HepG2 (cell line): ENCODE data around the gene SPRYD3. TPM values are rescaled to one million over a fixed set of nuclear protein-coding genes. Genes with fewer than 3 reads are reported as not detected.

Source experiments
- ATAC-seq: fragments of 200-7000 bp; cut with Tn5 transposase; 3 replicates; pipeline ENCODE4 v1.9.1; 2020; ENCODE audit warnings: mild to moderate bottlenecking, moderate library complexity
- BruUV-seq: library from RNA; stranded (reverse); fragments of 400-500 nt; replicated peaks from 2 replicates; lab custom pipeline; 2021; lab: Mats Ljungman, UMichigan
- CTCF ChIA-PET: fragments of 300-600 bp; formaldehyde crosslinking; extraction: SDS; loops from one replicate; lab custom pipeline; 2021; ENCODE audit warnings: low total read pairs, inconsistent platforms, low intra/inter-chr PET ratio; lab: Yijun Ruan, JAX
- POLR2A ChIA-PET: fragments of 350-600 bp; sonication (Branson Sonifier 250); formaldehyde crosslinking; loops from one replicate; lab custom pipeline; 2020; ENCODE audit warnings: antibody characterized with exemption, inconsistent platforms; lab: Yijun Ruan, JAX
- DNase-seq: peaks from one replicate; pipeline ENCODE4 v3.0.0-alpha.2; 2015; ENCODE audit warnings: low spot score
- FAIRE-seq: peaks from 3 replicates; lab custom pipeline; 2011; peaks lifted over from hg19 to GRCh38; lab: Jason Lieb, UNC
- H2AFZ ChIP-seq: one replicate; pipeline ENCODE4 v1.6.1; 2011; ENCODE audit warnings: low read length, inconsistent platforms
- H3K27ac ChIP-seq: fragments of 300-600 bp; 3 replicates; pipeline ENCODE4 v1.8.0; 2011; ENCODE audit warnings: mixed run types, mild to moderate bottlenecking, mixed read lengths, low read length, inconsistent platforms; ENCODE audit not compliant: insufficient read depth; ENCODE audit errors: extremely low read length
- H3K27me3 ChIP-seq, 2 experiments: fragments of 200-600 bp in 1 of 2; 2 replicates in 1 of 2; 3 replicates in 1 of 2; pipeline versions ENCODE4 v1.6.0 to v1.8.0; 2011; ENCODE audit warnings: low read length in 2 of 2, mild to moderate bottlenecking in 2 of 2, moderate library complexity in 2 of 2, inconsistent platforms in 1 of 2; ENCODE audit not compliant: insufficient read depth in 2 of 2, control insufficient read depth in 1 of 2
- H3K36me3 ChIP-seq, 2 experiments: fragments of 200-600 bp in 1 of 2; replicated peaks in 1 of 2; 2 replicates in 1 of 2; 3 replicates in 1 of 2; pipeline versions ENCODE4 v1.5.1 to v1.8.0; 2011; ENCODE audit warnings: low read length in 2 of 2, inconsistent platforms in 1 of 2; ENCODE audit not compliant: insufficient read depth in 2 of 2, control insufficient read depth in 1 of 2
- H3K4me1 ChIP-seq: 2 replicates; pipeline ENCODE4 v1.5.1; 2012; ENCODE audit warnings: low read length, inconsistent platforms; ENCODE audit not compliant: insufficient read depth
- H3K4me2 ChIP-seq: 2 replicates; pipeline ENCODE4 v1.6.0; 2011; ENCODE audit warnings: low read depth, low read length, inconsistent platforms
- H3K4me3 ChIP-seq, 3 experiments: fragments of 200-600 bp in 1 of 3; sonication (generic), shearing (Covaris generic) in 1 of 3; replicated peaks in 1 of 3; 2 replicates each; pipeline ENCODE4 v1.5.1; 2011 to 2016; ENCODE audit warnings: low read length in 3 of 3, inconsistent platforms in 2 of 3, low read depth in 2 of 3, mild to moderate bottlenecking in 2 of 3, control low read depth in 1 of 3, mixed read lengths in 1 of 3; ENCODE audit not compliant: insufficient read depth in 1 of 3
- H3K79me2 ChIP-seq: one replicate; pipeline ENCODE4 v1.6.1; 2011; ENCODE audit warnings: low read length, inconsistent platforms; ENCODE audit not compliant: insufficient read depth
- H3K9ac ChIP-seq: 2 replicates; pipeline ENCODE4 v1.6.0; 2011; ENCODE audit warnings: mild to moderate bottlenecking, low read depth, low read length, inconsistent platforms; ENCODE audit not compliant: insufficient read depth
- H3K9me3 ChIP-seq: 2 replicates; pipeline ENCODE4 v1.5.1; 2012; ENCODE audit warnings: mild to moderate bottlenecking, low read length
- H4K20me1 ChIP-seq: 2 replicates; pipeline ENCODE4 v1.6.0; 2011; ENCODE audit warnings: inconsistent platforms, mild to moderate bottlenecking, low read length, moderate library complexity; ENCODE audit not compliant: insufficient read depth
- EP300 ChIP-seq, 3 experiments: sonication (generic) in 1 of 3; formaldehyde crosslinking in 1 of 3; IDR thresholded peaks; 2 replicates each; pipeline versions ENCODE4 v1.5.1 to v1.6.1; 2011 to 2020; ENCODE audit warnings: low read depth in 2 of 3, low read length in 2 of 3, borderline replicate concordance in 1 of 3, improper control_type of control experiment in 1 of 3, mild to moderate bottlenecking in 1 of 3, missing genetic modification reagents in 1 of 3, moderate library complexity in 1 of 3
- HCFC1 ChIP-seq: fragments of 150-350 bp; IDR thresholded peaks from 2 replicates; pipeline ENCODE4 v1.6.1; 2014; ENCODE audit warnings: low read depth, low read length
- KLF16 ChIP-seq, 2 experiments: sonication (generic) in 1 of 2; formaldehyde crosslinking in 1 of 2; IDR thresholded peaks; 2 replicates each; pipeline versions ENCODE4 v1.6.1 to v1.8.0; 2016 to 2023; ENCODE audit warnings: missing genetic modification reagents in 2 of 2, missing compliant biosample characterization in 1 of 2
- TFAP4 ChIP-seq: sonication (generic); IDR thresholded peaks from 2 replicates; pipeline ENCODE4 v1.6.1; 2016; ENCODE audit warnings: low read depth, borderline replicate concordance
- USF2 ChIP-seq, 2 experiments: sonication (generic) in 1 of 2; formaldehyde crosslinking in 1 of 2; IDR thresholded peaks; 2 replicates each; pipeline versions ENCODE4 v1.5.1 to v1.6.1; 2011 to 2020; ENCODE audit warnings: borderline replicate concordance in 1 of 2, low read depth in 1 of 2, low read length in 1 of 2, mild to moderate bottlenecking in 1 of 2, missing genetic modification reagents in 1 of 2, moderate library complexity in 1 of 2
- ZEB1 ChIP-seq: IDR thresholded peaks from 2 replicates; pipeline ENCODE4 v1.6.1; 2012; ENCODE audit warnings: mild to moderate bottlenecking, low read depth, inconsistent platforms; ENCODE audit not compliant: insufficient replicate concordance
- ZNF281 ChIP-seq: sonication (generic); formaldehyde crosslinking; IDR thresholded peaks from 2 replicates; pipeline ENCODE4 v1.4.0; 2020; ENCODE audit warnings: missing genetic modification reagents, borderline replicate concordance
- ZNF496 ChIP-seq: sonication (generic); formaldehyde crosslinking; IDR thresholded peaks from 2 replicates; pipeline ENCODE4 v1.8.1; 2023; ENCODE audit warnings: mild to moderate bottlenecking, moderate library complexity, missing genetic modification reagents; ENCODE audit not compliant: insufficient replicate concordance
- ZNF562 ChIP-seq: sonication (generic); formaldehyde crosslinking; IDR thresholded peaks from 2 replicates; pipeline ENCODE4 v1.8.0; 2022; ENCODE audit warnings: missing genetic modification reagents, borderline replicate concordance
- ZSCAN21 ChIP-seq: sonication (generic); formaldehyde crosslinking; IDR thresholded peaks from 2 replicates; pipeline ENCODE4 v1.8.0; 2022; ENCODE audit warnings: mild to moderate bottlenecking, missing genetic modification reagents, moderate library complexity, borderline replicate concordance
- whole genome bisulfite sequencing: methylation state at CpG from one replicate; pipeline ENCODE4 v1.1.6; 2017; ENCODE audit warnings: low lambda C conversion rate; 5-methylcytosine and 5-hydroxymethylcytosine counted together
- in situ Hi-C: cut with HindIII; loops from 2 replicates; pipeline ENCODE4 v1.10.0; 2017; ENCODE audit warnings: low pct_unique_long_range_greater_than_20kb; ENCODE audit not compliant: extremely low pct_ligation_motif_present
- intact Hi-C: fragments of 100-400 bp; cut with micrococcal nuclease; formaldehyde crosslinking; loops from one replicate; pipeline ENCODE4 v1.10.0; 2022; ENCODE audit not compliant: unreplicated experiment
- polyA plus RNA-seq, 8 experiments: library from polyadenylated mRNA; depleted of rRNA in 3 of 8; stranded (reverse) in 7 of 8; unstranded in 1 of 8; fragments of >200 nt; fragmentation: Illumina TruSeq in 4 of 8; extraction: Trizol in 4 of 8; gene quantifications; 2 replicates each; pipeline versions ENCODE4 v1.2.1 to v1.2.3, GENCODE V29; 2011 to 2016; ENCODE audit warnings: low read depth in 4 of 8, missing spikeins in 1 of 8, mixed read lengths in 1 of 8; ENCODE audit not compliant: insufficient read depth in 1 of 8
- total RNA-seq, 5 experiments: library from RNA; depleted of rRNA; stranded (reverse); fragments of >200 nt; fragmentation: Illumina TruSeq; extraction: Trizol; gene quantifications; 2 replicates each; pipeline ENCODE4 v1.2.3, GENCODE V29; 2016; ENCODE audit warnings: low read depth in 1 of 5
- TF ChIP-seq, protein P1 (sequence below): sonication (generic); formaldehyde crosslinking; IDR thresholded peaks from 2 replicates; pipeline ENCODE4 v1.8.1; 2023; ENCODE audit warnings: mild to moderate bottlenecking, moderate library complexity, missing genetic modification reagents
- TF ChIP-seq, protein P2 (sequence below): sonication (generic); formaldehyde crosslinking; IDR thresholded peaks from 2 replicates; pipeline ENCODE4 v1.5.0; 2020; ENCODE audit warnings: mild to moderate bottlenecking, low read depth, missing genetic modification reagents, borderline replicate concordance

Gene SPRYD3
- total and polyA plus RNA-seq, 2 of the 13 experiments (the other 11 are each of a cell fraction or from before 2014, with no cell fraction given): 9.0 to 9.2 TPM

DNA sequence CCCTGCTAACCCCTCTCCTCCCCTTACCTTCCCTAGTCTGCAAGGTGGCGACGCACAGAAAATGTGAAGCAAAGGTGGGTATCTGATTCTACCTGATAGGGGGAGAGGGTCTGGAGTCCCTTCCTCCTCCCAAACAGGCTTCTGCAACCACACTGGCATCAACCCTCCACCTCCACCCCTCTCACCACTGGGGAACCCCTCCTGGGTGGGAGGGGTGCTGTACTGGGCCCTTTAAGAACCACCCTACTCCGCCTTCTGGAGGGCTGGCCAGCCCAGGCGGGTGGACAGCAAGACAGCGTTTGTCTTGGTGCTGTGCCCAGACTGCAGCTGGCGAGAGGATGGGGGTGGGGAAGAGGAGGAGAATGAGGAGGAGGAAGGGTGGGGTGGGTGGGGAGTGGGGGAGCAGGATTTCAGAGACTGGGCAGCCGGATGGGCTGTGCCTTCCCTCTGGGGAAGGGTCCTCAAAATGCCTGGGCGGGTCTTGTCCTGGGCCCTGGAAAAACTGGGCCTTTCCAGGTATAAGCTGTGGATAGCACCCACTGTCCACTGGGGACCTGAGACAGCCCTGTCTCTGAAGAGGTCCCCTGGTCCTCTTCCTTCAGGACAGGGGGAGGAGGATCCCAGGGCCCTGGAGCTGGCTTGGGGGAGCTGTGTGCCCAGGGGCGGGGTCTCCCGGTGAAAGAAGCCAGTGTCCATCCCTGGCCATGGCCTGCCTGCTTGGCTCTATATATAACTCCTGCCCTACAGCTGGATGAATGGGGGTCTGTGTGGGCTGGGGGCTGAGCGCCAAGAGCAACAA, 26.6 kb downstream of the SPRYD3 start:
- in situ Hi-C loops: no loop called here
- intact Hi-C loops: loop anchor here (1.0 kb wide), 1 partner anchor 9 kb away; no protein-coding TSS in a partner anchor
- peak overlapping the region; percentile 77 for H3K9ac ChIP-seq
- H4K20me1 ChIP-seq: no peaks in the 10 kb centered on the region
- FAIRE-seq: no peak
- POLR2A ChIA-PET: interaction anchor here (1.1 to 8.3 kb wide), 11 partner anchors 8 to 134 kb away, joined by 3 to 83 read pairs (median 11); partner anchors contain the start of genes CSAD, EIF4B, SOAT2 and SPRYD3
- no peak overlapping the region for H2AFZ ChIP-seq
- H3K27me3 ChIP-seq: no peaks in the 10 kb centered on the region
- H3K79me2 ChIP-seq: peaks cover 18% of the 10 kb centered on the region
- H3K36me3 ChIP-seq: 0 out of 5 replicates have a peak, but pooled peaks cover 0 to 7% of the 10 kb centered on the region in 2 experiments
- H3K9me3 ChIP-seq: no peaks in the 10 kb centered on the region
- no peak for DNase-seq
- ATAC-seq: no peak
- CTCF ChIA-PET: no interaction called here
- H3K4me1 ChIP-seq: peaks cover 57% of the 10 kb centered on the region
- peak overlapping the region; percentile 95 for H3K4me2 ChIP-seq
- H3K27ac ChIP-seq: peak overlapping the region; percentile 89
- 61% methylated on average over 9 of the region's 11 CpGs for WGBS
- BruUV-seq: no TSS peak
- peak overlapping the region in 1 of 3 experiments; percentile 80; a peak in 2 of 6 replicates for H3K4me3 ChIP-seq
- TF ChIP-seq, protein P1, sequence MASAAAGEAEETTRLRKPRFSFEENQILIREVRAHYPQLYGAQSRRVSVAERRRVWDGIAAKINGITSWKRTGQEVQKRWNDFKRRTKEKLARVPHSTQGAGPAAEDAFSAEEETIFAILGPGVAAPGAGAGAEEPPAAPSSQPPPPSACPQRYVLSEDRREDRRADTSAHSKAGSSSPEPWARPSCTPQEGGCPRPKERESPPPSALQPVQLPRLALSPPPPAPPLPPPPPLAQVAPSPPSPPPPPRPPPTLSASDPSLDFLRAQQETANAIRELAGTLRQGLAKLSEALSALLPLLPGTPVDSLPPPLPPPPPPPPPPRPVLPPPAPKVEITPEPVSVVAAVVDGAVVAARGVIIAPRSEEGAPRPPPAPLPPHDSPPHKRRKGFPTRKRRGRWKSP (CRISPR knock-in tag): 0 out of 2 replicates have a peak, but pooled peaks have one; percentile 24
- no peak for TF ChIP-seq ZSCAN21
- TF ChIP-seq, protein P2, sequence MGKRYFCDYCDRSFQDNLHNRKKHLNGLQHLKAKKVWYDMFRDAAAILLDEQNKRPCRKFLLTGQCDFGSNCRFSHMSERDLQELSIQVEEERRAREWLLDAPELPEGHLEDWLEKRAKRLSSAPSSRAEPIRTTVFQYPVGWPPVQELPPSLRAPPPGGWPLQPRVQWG (CRISPR knock-in tag): no peak
- no peak for TF ChIP-seq ZEB1
- TF ChIP-seq USF2 (IDR thresholded peaks at IDR 0.05; ENCODE audit: low read depth, low read length): no peak
- TF ChIP-seq USF2 (CRISPR knock-in tag; IDR thresholded peaks at IDR 0.05; ENCODE audit: borderline replicate concordance): 0 out of 2 replicates have a peak, but pooled peaks have one; percentile 2
- no peak for TF ChIP-seq ZNF496 (CRISPR knock-in tag)
- no peak for TF ChIP-seq KLF16 (CRISPR knock-in tag; IDR thresholded peaks at IDR 0.05)
- no peak for TF ChIP-seq HCFC1
- TF ChIP-seq ZNF562 (CRISPR knock-in tag): no peak
- 0 out of 2 replicates have a peak, but pooled peaks have one; percentile 42 for TF ChIP-seq ZNF281 (CRISPR knock-in tag)
- TF ChIP-seq EP300 (IDR thresholded peaks at IDR 0.05; ENCODE audit: low read depth in 2 of 2, low read length in 2 of 2): 0 out of 4 replicates have a peak, but pooled peaks of 1 of the 2 experiments have one; percentile 10
- no peak for TF ChIP-seq EP300 (CRISPR knock-in tag; IDR thresholded peaks at IDR 0.05; ENCODE audit: borderline replicate concordance)
- peak; percentile 72; the same call in 1 of the 2 replicates for TF ChIP-seq TFAP4
